ENCODE data around the gene EPHB1. TPM values are rescaled to one million over a fixed set of nuclear protein-coding genes. Genes with fewer than 3 reads are reported as not detected.
A peak's percentile ranks its signal among the peaks of the same experiment; 100 is the strongest.

The EPHB1 gene
- total RNA-seq, 1 experiment from 2014 or later, result 7.0 TPM

GRCh38 chr3:135040321-135041240 is 245.5 kb downstream of the EPHB1 start:
- DNase-seq (ENCODE audit: low spot score) (no peak), ATAC-seq (no peak; the same call in 1 of the 2 replicates)
- peak overlapping the region; percentile 5; the same call in 1 of the 2 replicates for H3K27ac Mint-ChIP-seq
- ChIA-PET POLR2A (no interaction called here), CTCF (interaction anchor here (2.1 kb wide), 1 partner anchor 246 kb away, joined by 5 read pairs; the partner anchor contains the start of gene EPHB1)
- H3K9me3 Mint-ChIP-seq, result 0 out of 2 replicates have a peak, but pooled peaks cover 4% of the 10 kb centered on the region
- H3K4me3 Mint-ChIP-seq, result no peak overlapping the region
- TF ChIP-seq FOXP1 (CRISPR knock-in tag; IDR thresholded peaks at IDR 0.05; ENCODE audit: borderline replicate concordance) (no peak), ZMAT4 (CRISPR knock-in tag; IDR thresholded peaks at IDR 0.05) (no peak), ZNF281 (CRISPR knock-in tag; IDR thresholded peaks at IDR 0.05) (no peak)
- H3K27me3 Mint-ChIP-seq (ENCODE audit: low read depth), result no peaks in the 10 kb centered on the region
- H3K4me1 Mint-ChIP-seq, result peaks cover 10% of the 10 kb centered on the region; the same call in 1 of the 2 replicates
- no peaks in the 10 kb centered on the region for H3K36me3 Mint-ChIP-seq

GRCh38 chr3:135041601-135042000 is 246.5 kb downstream of the EPHB1 start:
- 0 out of 2 replicates have a peak, but pooled peaks cover 4% of the 10 kb centered on the region for H3K9me3 Mint-ChIP-seq
- ChIA-PET CTCF (interaction anchor here (2.1 kb wide), 1 partner anchor 247 kb away, joined by 5 read pairs; the partner anchor contains the start of gene EPHB1), POLR2A (no interaction called here)
- ATAC-seq (no peak), DNase-seq (ENCODE audit: low spot score) (no peak)
- no peaks in the 10 kb centered on the region for H3K27me3 Mint-ChIP-seq (ENCODE audit: low read depth)
- TF ChIP-seq MXD4 (CRISPR knock-in tag; IDR thresholded peaks at IDR 0.05; ENCODE audit: borderline replicate concordance), result no peak
- TF ChIP-seq USF1 (CRISPR knock-in tag; IDR thresholded peaks at IDR 0.05), result no peak
- no peak for TF ChIP-seq ZNF532 (CRISPR knock-in tag; IDR thresholded peaks at IDR 0.05; ENCODE audit: borderline replicate concordance)
- no peak for TF ChIP-seq ZNF281 (CRISPR knock-in tag; IDR thresholded peaks at IDR 0.05)
- no peak for TF ChIP-seq ELF4 (CRISPR knock-in tag; IDR thresholded peaks at IDR 0.05; ENCODE audit: low read depth)
- no peak for TF ChIP-seq ZNF423 (CRISPR knock-in tag; IDR thresholded peaks at IDR 0.05)
- no peak for TF ChIP-seq E2F1 (CRISPR knock-in tag; IDR thresholded peaks at IDR 0.05)
- TF ChIP-seq ZNF121 (CRISPR knock-in tag; IDR thresholded peaks at IDR 0.05), result no peak
- peaks cover 10% of the 10 kb centered on the region; the same call in 1 of the 2 replicates for H3K4me1 Mint-ChIP-seq
- H3K27ac Mint-ChIP-seq, result no peak overlapping the region
- H3K4me3 Mint-ChIP-seq, result no peak overlapping the region
- H3K36me3 Mint-ChIP-seq, result no peaks in the 10 kb centered on the region
